Muscle of leg (tissue), 11 donors: Measurements from ENCODE around the gene RAB10. TPM values are rescaled to one million over a fixed set of nuclear protein-coding genes. Genes with fewer than 3 reads are reported as not detected.

Experiments used
- DNase-seq: peaks from one replicate; pipeline ENCODE4 v3.0.0; 2013
- H3K27ac ChIP-seq: one replicate; pipeline ENCODE4 v1.5.1; 2013; ENCODE audit warnings: mild to moderate bottlenecking, low read length, control low read depth
- H3K27me3 ChIP-seq: one replicate; pipeline ENCODE4 v1.6.1; 2013; ENCODE audit warnings: low read length; ENCODE audit not compliant: control insufficient read depth, insufficient read depth
- H3K36me3 ChIP-seq: one replicate; pipeline ENCODE4 v1.6.1; 2013; ENCODE audit warnings: low read length; ENCODE audit not compliant: control insufficient read depth, insufficient read depth
- H3K4me1 ChIP-seq: one replicate; pipeline ENCODE4 v1.6.1; 2013; ENCODE audit warnings: low read length; ENCODE audit not compliant: control insufficient read depth, insufficient read depth
- H3K4me3 ChIP-seq: one replicate; pipeline ENCODE4 v1.5.1; 2013; ENCODE audit warnings: low read length, control low read depth
- H3K9me3 ChIP-seq: replicated peaks from 2 replicates; pipeline ENCODE4 v1.6.1; 2013; ENCODE audit warnings: low read depth, low read length; ENCODE audit not compliant: control insufficient read depth
- WGBS: methylation state at CpG from one replicate; pipeline ENCODE4 v1.1.5; 2013; ENCODE audit warnings: missing lambda C conversion rate; ENCODE audit not compliant: insufficient coverage; 5-methylcytosine and 5-hydroxymethylcytosine counted together
- polyA plus RNA-seq, 8 donors: library from polyadenylated mRNA; unstranded; fragments of 120-200 nt; gene quantifications; one replicate each; pipeline versions ENCODE4 v1.2.1 to v1.2.3, GENCODE V29; 2013; ENCODE audit warnings: inconsistent platforms in 1 of 8, low replicate concordance in 1 of 8; ENCODE audit not compliant: insufficient read length in 8 of 8, insufficient read depth in 1 of 8
- total RNA-seq: library from RNA; stranded (reverse); fragments of 120-200 nt; gene quantifications from one replicate; pipeline ENCODE4 v1.2.4, GENCODE V29; 2013

Gene RAB10
- total and polyA plus RNA-seq, 9 donors: 50.5 to 107 (median 95.3) TPM

GRCh38 chr2:26139269-26140183 is 105.6 kb downstream of the RAB10 start:
- no peaks in the 10 kb centered on the region for H3K27me3 ChIP-seq
- no peak for DNase-seq
- no peak overlapping the region for H3K4me3 ChIP-seq
- WGBS: 66% methylated on average over 9 of the region's 12 CpGs
- no peak overlapping the region for H3K27ac ChIP-seq
- H3K4me1 ChIP-seq: no peaks in the 10 kb centered on the region
- H3K9me3 ChIP-seq: no peaks in the 10 kb centered on the region
- peaks cover 5% of the 10 kb centered on the region for H3K36me3 ChIP-seq

- Histone ChIP-seq H3K36me3 (peaks cover 3% of the 10 kb centered on the region), H3K4me1 (no peaks in the 10 kb centered on the region)
- DNase-seq: no peak
Observed at GRCh38 chr2:26141145-26141769, 107.4 kb downstream of the RAB10 start.

GRCh38 chr2:26144031-26144430 is 110.1 kb downstream of the RAB10 start:
- WGBS: 72% methylated on average over 4 of the region's 7 CpGs
- DNase-seq: no peak
- H3K27ac ChIP-seq: no peak overlapping the region
- peaks cover 4% of the 10 kb centered on the region for H3K27me3 ChIP-seq
- H3K4me3 ChIP-seq: no peak overlapping the region
- H3K9me3 ChIP-seq: no peaks in the 10 kb centered on the region
- no peaks in the 10 kb centered on the region for H3K4me1 ChIP-seq
- H3K36me3 ChIP-seq: no peaks in the 10 kb centered on the region

More at GRCh38 chr2:26141145-26141769, 107.4 kb downstream of the RAB10 start:
- WGBS: 97% methylated on average over 8 of the region's 18 CpGs
- no peak overlapping the region for H3K4me3 ChIP-seq
- no peak overlapping the region for H3K27ac ChIP-seq
- H3K27me3 ChIP-seq: no peaks in the 10 kb centered on the region
- no peaks in the 10 kb centered on the region for H3K9me3 ChIP-seq

- peak; percentile 63 for DNase-seq
- Histone ChIP-seq H3K4me3 (no peak overlapping the region), H3K4me1 (no peaks in the 10 kb centered on the region), H3K27ac (no peak overlapping the region), H3K9me3 (no peaks in the 10 kb centered on the region), H3K27me3 (peaks cover 4% of the 10 kb centered on the region), H3K36me3 (no peaks in the 10 kb centered on the region)
- 62% methylated on average over 2 of the region's 11 CpGs for WGBS
Observed at GRCh38 chr2:26144953-26145680, 111.2 kb downstream of the RAB10 start.

GRCh38 chr2:26148501-26148900 is 114.6 kb downstream of the RAB10 start:
- Histone ChIP-seq H3K4me3 (no peak overlapping the region), H3K27me3 (peaks cover 4% of the 10 kb centered on the region), H3K36me3 (no peaks in the 10 kb centered on the region), H3K9me3 (no peaks in the 10 kb centered on the region), H3K4me1 (no peaks in the 10 kb centered on the region), H3K27ac (no peak overlapping the region)
- WGBS: 50% methylated on average over 1 of the region's 2 CpGs
- no peak for DNase-seq

GRCh38 chr2:26150243-26150642 is 116.4 kb downstream of the RAB10 start:
- no peak for DNase-seq
- WGBS: 83% methylated on average over 12 of the region's 12 CpGs

GRCh38 chr2:26157580-26157979 is 123.7 kb downstream of the RAB10 start:
- Histone ChIP-seq H3K27ac (no peak overlapping the region), H3K9me3 (no peaks in the 10 kb centered on the region), H3K4me1 (no peaks in the 10 kb centered on the region), H3K27me3 (no peaks in the 10 kb centered on the region), H3K36me3 (no peaks in the 10 kb centered on the region), H3K4me3 (no peak overlapping the region)
- no CpG with 5 or more reads among the region's 5 CpGs for WGBS
- DNase-seq: no peak

More at GRCh38 chr2:26150243-26150642, 116.4 kb downstream of the RAB10 start:
- Histone ChIP-seq H3K9me3 (no peaks in the 10 kb centered on the region), H3K4me1 (no peaks in the 10 kb centered on the region), H3K27me3 (peaks cover 4% of the 10 kb centered on the region), H3K36me3 (no peaks in the 10 kb centered on the region), H3K27ac (no peak overlapping the region), H3K4me3 (no peak overlapping the region)

- H3K4me3 ChIP-seq: no peak overlapping the region
- no peak for DNase-seq
- no peaks in the 10 kb centered on the region for H3K9me3 ChIP-seq
- H3K27ac ChIP-seq: no peak overlapping the region
- WGBS: 98% methylated on average over 6 of the region's 7 CpGs
- H3K27me3 ChIP-seq: no peaks in the 10 kb centered on the region
- no peaks in the 10 kb centered on the region for H3K36me3 ChIP-seq
- no peaks in the 10 kb centered on the region for H3K4me1 ChIP-seq
Observed at GRCh38 chr2:26161926-26162325, 128.0 kb downstream of the RAB10 start.

GRCh38 chr2:26162963-26163362 is 129.1 kb downstream of the RAB10 start:
- WGBS: 95% methylated on average over 8 of the region's 10 CpGs
- Histone ChIP-seq H3K27ac (no peak overlapping the region), H3K4me1 (no peaks in the 10 kb centered on the region), H3K36me3 (no peaks in the 10 kb centered on the region), H3K4me3 (no peak overlapping the region), H3K9me3 (no peaks in the 10 kb centered on the region), H3K27me3 (no peaks in the 10 kb centered on the region)
- DNase-seq: no peak

GRCh38 chr2:26164231-26164630 is 130.3 kb downstream of the RAB10 start:
- H3K36me3 ChIP-seq: no peaks in the 10 kb centered on the region
- H3K4me1 ChIP-seq: no peaks in the 10 kb centered on the region
- H3K27ac ChIP-seq: no peak overlapping the region
- H3K4me3 ChIP-seq: no peak overlapping the region
- no peak for DNase-seq
- no peaks in the 10 kb centered on the region for H3K9me3 ChIP-seq
- H3K27me3 ChIP-seq: no peaks in the 10 kb centered on the region
- WGBS: no CpG with 5 or more reads among the region's 1 CpG
